Neural cell (in vitro differentiated cells): ENCODE results near the gene FKBP14. TPM values are rescaled to one million over a fixed set of nuclear protein-coding genes. Genes with fewer than 3 reads are reported as not detected.

ENCODE experiments used
- H2AFZ ChIP-seq: fragments of 200-600, 300-800 bp; sonication (generic), shearing (Covaris generic); 2 replicates; pipeline ENCODE4 v1.6.0; 2014; ENCODE audit warnings: low read depth, mild to moderate bottlenecking, antibody characterized with exemption, low read length, moderate library complexity
- H3F3A ChIP-seq: fragments of 200-600 bp; shearing (Covaris generic); 2 replicates; pipeline ENCODE4 v1.6.1; 2016; ENCODE audit warnings: mild to moderate bottlenecking, moderate library complexity, mixed read lengths, antibody characterized with exemption, low read length; ENCODE audit not compliant: insufficient read depth, poor library complexity, severe bottlenecking
- H3K27ac ChIP-seq: fragments of 200-600, 300-800 bp; sonication (generic), shearing (Covaris generic); 2 replicates; pipeline ENCODE4 v1.5.1; 2014; ENCODE audit warnings: mild to moderate bottlenecking, low read length, moderate library complexity
- H3K27me3 ChIP-seq: fragments of 300-800, 200-600 bp; sonication (generic), shearing (Covaris generic); 2 replicates; pipeline ENCODE4 v1.6.0; 2014; ENCODE audit warnings: mild to moderate bottlenecking, low read depth, low read length, moderate library complexity; ENCODE audit not compliant: insufficient read depth
- H3K36me3 ChIP-seq: fragments of 300-800, 200-600 bp; sonication (generic), shearing (Covaris generic); 2 replicates; pipeline ENCODE4 v1.5.1; 2014; ENCODE audit warnings: mild to moderate bottlenecking, antibody characterized with exemption, low read length, moderate library complexity; ENCODE audit not compliant: insufficient read depth
- H3K4me2 ChIP-seq: fragments of 300-800, 200-600 bp; sonication (generic), shearing (Covaris generic); 2 replicates; pipeline ENCODE4 v1.6.0; 2014; ENCODE audit warnings: mild to moderate bottlenecking, low read length
- H3K4me3 ChIP-seq: fragments of 300-800, 200-600 bp; sonication (generic), shearing (Covaris generic); 2 replicates; pipeline ENCODE4 v1.5.1; 2014; ENCODE audit warnings: mild to moderate bottlenecking, low read length, moderate library complexity
- H3K79me2 ChIP-seq: fragments of 200-600 bp; shearing (Covaris generic); replicated peaks from 2 replicates; pipeline ENCODE4 v1.6.0; 2014; ENCODE audit warnings: mild to moderate bottlenecking, low read length, moderate library complexity; ENCODE audit not compliant: insufficient read depth
- H3K9ac ChIP-seq: fragments of 300-800, 200-600 bp; sonication (generic), shearing (Covaris generic); 2 replicates; pipeline ENCODE4 v1.6.1; 2016; ENCODE audit warnings: mild to moderate bottlenecking, low read length, mixed read lengths
- H3K9me2 ChIP-seq: fragments of 200-600 bp; shearing (Covaris generic); 2 replicates; pipeline ENCODE4 v1.6.1; 2016; ENCODE audit warnings: mild to moderate bottlenecking, low read length, mixed read lengths; ENCODE audit not compliant: insufficient read depth
- H3K9me3 ChIP-seq: fragments of 200-600, 300-800 bp; sonication (generic), shearing (Covaris generic); 2 replicates; pipeline ENCODE4 v1.6.1; 2016; ENCODE audit warnings: mild to moderate bottlenecking, mixed run types, low read length, moderate library complexity, mixed read lengths
- H4K20me1 ChIP-seq: fragments of 200-600 bp; shearing (Covaris generic); 2 replicates; pipeline ENCODE4 v1.6.1; 2016; ENCODE audit warnings: mild to moderate bottlenecking, mixed run types; ENCODE audit not compliant: insufficient read depth
- EP300 ChIP-seq: fragments of 450-650 bp; conservative IDR thresholded peaks from 2 replicates; pipeline ENCODE4 v1.6.1; 2014; ENCODE audit warnings: antibody characterized with exemption, mild to moderate bottlenecking, moderate library complexity; ENCODE audit not compliant: poor library complexity, severe bottlenecking
- EZH2 ChIP-seq: fragments of 200-600, 300-800 bp; shearing (Covaris generic), sonication (generic); IDR thresholded peaks from 2 replicates; pipeline ENCODE4 v1.6.1; 2014; ENCODE audit warnings: antibody characterized with exemption, low read length, borderline replicate concordance, mild to moderate bottlenecking; ENCODE audit not compliant: insufficient read depth, poor library complexity, severe bottlenecking
- MXI1 ChIP-seq: fragments of 450-650 bp; conservative IDR thresholded peaks from 2 replicates; pipeline ENCODE4 v1.6.1; 2014; ENCODE audit warnings: antibody characterized with exemption, mild to moderate bottlenecking; ENCODE audit not compliant: poor library complexity, severe bottlenecking
- POLR2AphosphoS5 ChIP-seq: IDR thresholded peaks from 2 replicates; pipeline ENCODE4 v1.6.1; 2012
- SMC3 ChIP-seq: fragments of 450-650 bp; conservative IDR thresholded peaks from 2 replicates; pipeline ENCODE4 v1.6.1; 2014; ENCODE audit warnings: antibody characterized with exemption, mild to moderate bottlenecking, moderate library complexity; ENCODE audit not compliant: poor library complexity
- TAF1 ChIP-seq: IDR thresholded peaks from 2 replicates; pipeline ENCODE4 v1.6.1; 2012; ENCODE audit warnings: low read depth
- polyA plus RNA-seq: library from polyadenylated mRNA; depleted of rRNA; stranded (reverse); fragments of >200 nt; gene quantifications from 2 replicates; pipeline ENCODE4 v1.2.3, GENCODE V29; 2014
- TF ChIP-seq, protein P1 (sequence below): fragments of 450-650 bp; IDR thresholded peaks from 2 replicates; pipeline ENCODE4 v1.5.1; 2014; ENCODE audit warnings: antibody characterized with exemption, mild to moderate bottlenecking, moderate library complexity; ENCODE audit not compliant: poor library complexity, severe bottlenecking
- TF ChIP-seq, protein P2 (sequence below): IDR thresholded peaks from 2 replicates; pipeline ENCODE4 v1.6.1; 2012; ENCODE audit warnings: borderline replicate concordance

FKBP14 gene
- polyA plus RNA-seq, 1 donor from 2014 or later: 36.7 TPM

DNA sequence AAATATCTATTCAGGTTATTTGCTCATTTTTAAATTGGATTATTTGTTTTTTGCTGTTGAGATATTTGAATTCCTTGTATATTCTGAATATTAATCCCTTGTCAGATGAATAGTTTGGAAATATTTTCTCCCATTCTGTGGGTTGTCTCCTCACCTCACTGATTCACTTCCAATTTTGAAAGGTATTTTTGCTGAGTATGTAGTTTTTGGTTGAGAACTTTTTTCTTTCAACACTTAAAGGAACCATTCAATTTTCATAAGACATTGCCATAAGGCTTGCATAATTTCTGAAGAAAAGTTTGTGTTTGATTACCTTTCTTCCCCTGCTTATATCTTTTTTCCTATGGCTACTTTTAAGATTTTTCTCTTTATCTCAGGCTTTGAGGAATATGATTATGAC lies 28.0 kb downstream of the FKBP14 start:
- peaks cover 3% of the 10 kb centered on the region for H3K9me3 ChIP-seq
- H3K36me3 ChIP-seq: no peaks in the 10 kb centered on the region
- H3F3A ChIP-seq: no peaks in the 10 kb centered on the region
- no peaks in the 10 kb centered on the region for H4K20me1 ChIP-seq
- H3K9ac ChIP-seq: no peak overlapping the region
- H3K79me2 ChIP-seq: no peaks in the 10 kb centered on the region
- H3K4me2 ChIP-seq: no peak overlapping the region
- H3K27me3 ChIP-seq: no peaks in the 10 kb centered on the region
- no peak overlapping the region for H2AFZ ChIP-seq
- no peak overlapping the region for H3K4me3 ChIP-seq
- no peak overlapping the region for H3K27ac ChIP-seq
- H3K9me2 ChIP-seq: no peaks in the 10 kb centered on the region
- no peak for TF ChIP-seq SMC3
- no peak for TF ChIP-seq EP300

DNA sequence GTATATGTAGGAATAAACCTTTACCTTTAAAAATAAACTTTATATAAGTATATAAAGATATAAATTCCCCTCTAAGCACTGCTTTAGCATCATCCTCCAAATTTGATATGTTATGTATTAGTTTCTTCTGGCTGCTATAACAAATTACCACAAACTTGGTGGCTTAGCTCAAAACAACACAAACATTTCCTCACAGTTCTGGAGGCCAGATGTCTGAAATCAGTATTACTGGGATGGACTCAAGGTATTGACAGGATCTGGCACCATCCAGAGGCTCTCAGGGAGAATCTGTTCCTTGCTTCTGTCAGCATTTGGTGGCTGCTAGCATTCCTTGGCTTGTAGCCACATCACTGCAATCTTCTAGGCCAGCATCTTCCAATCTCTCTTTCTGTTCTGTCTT lies 30.2 kb downstream of the FKBP14 start:
- Histone ChIP-seq H2AFZ (no peak overlapping the region), H3K27me3 (no peaks in the 10 kb centered on the region), H3K9me3 (peaks cover 7% of the 10 kb centered on the region), H3K36me3 (no peaks in the 10 kb centered on the region), H3F3A (no peaks in the 10 kb centered on the region), H3K4me2 (no peak overlapping the region), H3K4me3 (no peak overlapping the region), H3K79me2 (no peaks in the 10 kb centered on the region), H3K9ac (no peak overlapping the region), H3K27ac (no peak overlapping the region), H4K20me1 (no peaks in the 10 kb centered on the region), H3K9me2 (no peaks in the 10 kb centered on the region)
- no peak for TF ChIP-seq POLR2AphosphoS5
- TF ChIP-seq, protein P1, sequence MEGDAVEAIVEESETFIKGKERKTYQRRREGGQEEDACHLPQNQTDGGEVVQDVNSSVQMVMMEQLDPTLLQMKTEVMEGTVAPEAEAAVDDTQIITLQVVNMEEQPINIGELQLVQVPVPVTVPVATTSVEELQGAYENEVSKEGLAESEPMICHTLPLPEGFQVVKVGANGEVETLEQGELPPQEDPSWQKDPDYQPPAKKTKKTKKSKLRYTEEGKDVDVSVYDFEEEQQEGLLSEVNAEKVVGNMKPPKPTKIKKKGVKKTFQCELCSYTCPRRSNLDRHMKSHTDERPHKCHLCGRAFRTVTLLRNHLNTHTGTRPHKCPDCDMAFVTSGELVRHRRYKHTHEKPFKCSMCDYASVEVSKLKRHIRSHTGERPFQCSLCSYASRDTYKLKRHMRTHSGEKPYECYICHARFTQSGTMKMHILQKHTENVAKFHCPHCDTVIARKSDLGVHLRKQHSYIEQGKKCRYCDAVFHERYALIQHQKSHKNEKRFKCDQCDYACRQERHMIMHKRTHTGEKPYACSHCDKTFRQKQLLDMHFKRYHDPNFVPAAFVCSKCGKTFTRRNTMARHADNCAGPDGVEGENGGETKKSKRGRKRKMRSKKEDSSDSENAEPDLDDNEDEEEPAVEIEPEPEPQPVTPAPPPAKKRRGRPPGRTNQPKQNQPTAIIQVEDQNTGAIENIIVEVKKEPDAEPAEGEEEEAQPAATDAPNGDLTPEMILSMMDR: no peak
- TF ChIP-seq EZH2: no peak
- TF ChIP-seq MXI1: no peak
- TF ChIP-seq TAF1: no peak

DNA sequence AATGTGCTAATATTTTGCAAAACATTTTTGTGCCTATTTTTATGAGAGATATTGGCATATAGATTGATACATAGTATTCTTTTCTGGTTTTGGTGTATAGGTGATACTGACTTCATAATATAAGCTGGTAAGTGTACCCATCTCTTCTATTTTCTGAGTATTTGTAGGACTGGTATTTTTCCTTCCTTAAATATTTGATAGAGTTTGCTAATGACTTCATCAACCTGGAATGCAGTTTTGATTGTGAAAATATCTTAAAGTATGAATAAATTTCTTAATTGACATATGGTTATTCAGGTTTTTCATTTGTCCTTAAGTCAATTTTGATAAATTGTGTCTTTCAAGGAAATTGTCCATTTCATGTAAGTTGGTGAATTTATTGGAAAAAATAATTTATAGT lies 30.9 kb downstream of the FKBP14 start:
- TF ChIP-seq POLR2AphosphoS5: no peak
- TF ChIP-seq SMC3: no peak
- no peak for TF ChIP-seq EZH2
- no peak for TF ChIP-seq TAF1
- TF ChIP-seq, protein P1: no peak
- TF ChIP-seq, protein P2, sequence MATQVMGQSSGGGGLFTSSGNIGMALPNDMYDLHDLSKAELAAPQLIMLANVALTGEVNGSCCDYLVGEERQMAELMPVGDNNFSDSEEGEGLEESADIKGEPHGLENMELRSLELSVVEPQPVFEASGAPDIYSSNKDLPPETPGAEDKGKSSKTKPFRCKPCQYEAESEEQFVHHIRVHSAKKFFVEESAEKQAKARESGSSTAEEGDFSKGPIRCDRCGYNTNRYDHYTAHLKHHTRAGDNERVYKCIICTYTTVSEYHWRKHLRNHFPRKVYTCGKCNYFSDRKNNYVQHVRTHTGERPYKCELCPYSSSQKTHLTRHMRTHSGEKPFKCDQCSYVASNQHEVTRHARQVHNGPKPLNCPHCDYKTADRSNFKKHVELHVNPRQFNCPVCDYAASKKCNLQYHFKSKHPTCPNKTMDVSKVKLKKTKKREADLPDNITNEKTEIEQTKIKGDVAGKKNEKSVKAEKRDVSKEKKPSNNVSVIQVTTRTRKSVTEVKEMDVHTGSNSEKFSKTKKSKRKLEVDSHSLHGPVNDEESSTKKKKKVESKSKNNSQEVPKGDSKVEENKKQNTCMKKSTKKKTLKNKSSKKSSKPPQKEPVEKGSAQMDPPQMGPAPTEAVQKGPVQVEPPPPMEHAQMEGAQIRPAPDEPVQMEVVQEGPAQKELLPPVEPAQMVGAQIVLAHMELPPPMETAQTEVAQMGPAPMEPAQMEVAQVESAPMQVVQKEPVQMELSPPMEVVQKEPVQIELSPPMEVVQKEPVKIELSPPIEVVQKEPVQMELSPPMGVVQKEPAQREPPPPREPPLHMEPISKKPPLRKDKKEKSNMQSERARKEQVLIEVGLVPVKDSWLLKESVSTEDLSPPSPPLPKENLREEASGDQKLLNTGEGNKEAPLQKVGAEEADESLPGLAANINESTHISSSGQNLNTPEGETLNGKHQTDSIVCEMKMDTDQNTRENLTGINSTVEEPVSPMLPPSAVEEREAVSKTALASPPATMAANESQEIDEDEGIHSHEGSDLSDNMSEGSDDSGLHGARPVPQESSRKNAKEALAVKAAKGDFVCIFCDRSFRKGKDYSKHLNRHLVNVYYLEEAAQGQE: no peak
- peaks cover 7% of the 10 kb centered on the region for H3K9me3 ChIP-seq
- no peaks in the 10 kb centered on the region for H3F3A ChIP-seq

More for the DNA sequence above, 30.9 kb downstream of the FKBP14 start:
- H4K20me1 ChIP-seq: no peaks in the 10 kb centered on the region
- H3K4me3 ChIP-seq: no peak overlapping the region
- H3K79me2 ChIP-seq: no peaks in the 10 kb centered on the region
- no peaks in the 10 kb centered on the region for H3K27me3 ChIP-seq
- H2AFZ ChIP-seq: no peak overlapping the region
- H3K36me3 ChIP-seq: no peaks in the 10 kb centered on the region
- H3K4me2 ChIP-seq: no peak overlapping the region
- H3K9ac ChIP-seq: no peak overlapping the region
- no peak overlapping the region for H3K27ac ChIP-seq
- no peaks in the 10 kb centered on the region for H3K9me2 ChIP-seq
